NCI-H526 treated with DMSO at 0.1 percent for 48 hours (cell line): Measurements from ENCODE around the gene SNAPC2.
"Not testable (repeated sequence)": the region's sequence is repeated elsewhere in the genome, so short reads cannot be mapped to it uniquely, and the experiment has no call there.

Experiments used
- DNase-seq: peaks from one replicate; lab custom pipeline; 2025; lab: John Stamatoyannopoulos, UW

SNAPC2 gene

GRCh38 chr19:7888145-7888825 is 31.9 kb upstream of the SNAPC2 start, which contains the start of gene LRRC8E:
Gene LRRC8E (plus strand): TSS chr19:7888510. CDS start chr19:7895604, 7,094 bp downstream.
- DNase-seq, result no peak

- DNase-seq, result no peak
These were observed 31.3 kb upstream of the SNAPC2 start for GRCh38 chr19:7888826-7889217.

- DNase-seq, result not testable (repeated sequence)
These were observed 26.6 kb upstream of the SNAPC2 start for GRCh38 chr19:7893362-7894101.

- no peak for DNase-seq
These were observed 25.4 kb upstream of the SNAPC2 start for GRCh38 chr19:7894612-7895309.

- no peak for DNase-seq
These were observed 24.6 kb upstream of the SNAPC2 start for GRCh38 chr19:7895565-7895964.

- no peak for DNase-seq
These were observed 22.8 kb upstream of the SNAPC2 start for GRCh38 chr19:7897292-7897691.

- no peak for DNase-seq
These were observed 21.2 kb upstream of the SNAPC2 start for GRCh38 chr19:7898967-7899366.

- DNase-seq, result no peak
These were observed 20.3 kb upstream of the SNAPC2 start for GRCh38 chr19:7899751-7900378.

- DNase-seq, result no peak
These were observed 19.7 kb upstream of the SNAPC2 start for GRCh38 chr19:7900401-7900870.

GRCh38 chr19:7900931-7901330 is 19.2 kb upstream of the SNAPC2 start:
- DNase-seq, result no peak

GRCh38 chr19:7901337-7901736 is 18.8 kb upstream of the SNAPC2 start:
- DNase-seq, result no peak

GRCh38 chr19:7902796-7903243 is 17.3 kb upstream of the SNAPC2 start:
- no peak for DNase-seq

GRCh38 chr19:7903244-7904073 is 16.7 kb upstream of the SNAPC2 start, which contains the start of gene MAP2K7:
Gene MAP2K7 (plus strand): TSS chr19:7903877. CDS start chr19:7903945, 68 bp downstream.
- peak; percentile 94 for DNase-seq

- DNase-seq, result no peak
These were observed 15.8 kb upstream of the SNAPC2 start for GRCh38 chr19:7904074-7905020.

- no peak for DNase-seq
These were observed 14.9 kb upstream of the SNAPC2 start for GRCh38 chr19:7905268-7905667.

GRCh38 chr19:7905859-7906258 is 14.3 kb upstream of the SNAPC2 start:
- no peak for DNase-seq

- DNase-seq, result no peak
These were observed 13.0 kb upstream of the SNAPC2 start for GRCh38 chr19:7907122-7907521.

- DNase-seq, result no peak
These were observed 12.6 kb upstream of the SNAPC2 start for GRCh38 chr19:7907544-7907943.

GRCh38 chr19:7908078-7908699 is 11.9 kb upstream of the SNAPC2 start:
- DNase-seq, result no peak
